ENCODE data around the gene OR52B4. TPM values are rescaled to one million over a fixed set of nuclear protein-coding genes. Genes with fewer than 3 reads are reported as not detected.
"Not testable (repeated sequence)": the region's sequence is repeated elsewhere in the genome, so short reads cannot be mapped to it uniquely, and the experiment has no call there.

Gene OR52B4
- not detected for total RNA-seq
- long read RNA-seq, result 0 reads

GRCh38 chr11:4368286-4368685 is at the start of gene OR52B4:
Gene OR52B4 (minus strand): TSS chr11:4368386. CDS start chr11:4368295, 91 bp downstream.
- Histone ChIP-seq H3K4me1 (no peaks in the 10 kb centered on the region), H3K27me3 (no peaks in the 10 kb centered on the region), H3K4me3 (no peak within 1 kb of the TSS), H3K27ac (no peak within 1 kb of the TSS), H3K9me3 (no peaks in the 10 kb centered on the region), H3K36me3 (no peaks in the 10 kb centered on the region)
- ATAC-seq (no peak), DNase-seq (no peak)
- intact Hi-C loops (cut with DNase I), result no loop called here
- 77% methylated on average over 4 of the region's 4 CpGs for WGBS (ENCODE audit: insufficient coverage, low coverage, low lambda C conversion rate, missing lambda C conversion rate)
- TF ChIP-seq POLR2A (IDR thresholded peaks at IDR 0.05) (no peak), CTCF (IDR thresholded peaks at IDR 0.05) (no peak)

GRCh38 chr11:4416816-4417215 is 48.6 kb upstream of the OR52B4 start:
- ATAC-seq, result no peak
- no peak for TF ChIP-seq POLR2A (IDR thresholded peaks at IDR 0.05)
- no peak for TF ChIP-seq CTCF (IDR thresholded peaks at IDR 0.05)
- no peak for DNase-seq
- Histone ChIP-seq H3K36me3 (no peaks in the 10 kb centered on the region), H3K4me1 (no peaks in the 10 kb centered on the region), H3K4me3 (no peak overlapping the region), H3K9me3 (no peaks in the 10 kb centered on the region), H3K27me3 (no peaks in the 10 kb centered on the region), H3K27ac (no peak overlapping the region)
- intact Hi-C loops (cut with DNase I), result no loop called here
- 71% methylated on average over 1 of the region's 1 CpG for WGBS (ENCODE audit: insufficient coverage, low coverage, low lambda C conversion rate, missing lambda C conversion rate)

GRCh38 chr11:4416306-4416705 is 48.1 kb upstream of the OR52B4 start:
- no peak overlapping the region for H3K27ac ChIP-seq
- no peaks in the 10 kb centered on the region for H3K4me1 ChIP-seq
- DNase-seq, result no peak
- H3K36me3 ChIP-seq, result no peaks in the 10 kb centered on the region
- TF ChIP-seq CTCF (IDR thresholded peaks at IDR 0.05) (no peak), POLR2A (IDR thresholded peaks at IDR 0.05) (no peak)
- no peaks in the 10 kb centered on the region for H3K27me3 ChIP-seq
- ATAC-seq, result no peak
- H3K9me3 ChIP-seq, result no peaks in the 10 kb centered on the region
- intact Hi-C loops (cut with DNase I), result no loop called here
- 24% methylated on average over 1 of the region's 1 CpG for WGBS (ENCODE audit: insufficient coverage, low coverage, low lambda C conversion rate, missing lambda C conversion rate)
- H3K4me3 ChIP-seq, result no peak overlapping the region

GRCh38 chr11:4406206-4406605 is 38.0 kb upstream of the OR52B4 start:
- H3K36me3 ChIP-seq; DNase-seq; H3K27ac ChIP-seq; H3K4me3 ChIP-seq; H3K27me3 ChIP-seq; ATAC-seq; intact Hi-C loops (cut with DNase I); H3K9me3 ChIP-seq; H3K4me1 ChIP-seq: not testable (repeated sequence)
- WGBS (ENCODE audit: insufficient coverage, low coverage, low lambda C conversion rate, missing lambda C conversion rate), result 88% methylated on average over 4 of the region's 6 CpGs

- H3K36me3 ChIP-seq, result peaks cover 4 to 13% (median 7%) of the 10 kb centered on the region in 4 donors
- H3K9me3 ChIP-seq, result no peaks in the 10 kb centered on the region
- no peak overlapping the region for H3K27ac ChIP-seq
- no peaks in the 10 kb centered on the region for H3K27me3 ChIP-seq
- ATAC-seq (peak in 2 of 4 donors; percentile 16 to 37), DNase-seq (no peak)
- 27% methylated on average over 11 of the region's 11 CpGs for WGBS (ENCODE audit: insufficient coverage, low coverage, low lambda C conversion rate, missing lambda C conversion rate)
- peak overlapping the region; percentile 98 to 99 (median 99) for H3K4me3 ChIP-seq
- TF ChIP-seq POLR2A (IDR thresholded peaks at IDR 0.05) (no peak), CTCF (IDR thresholded peaks at IDR 0.05) (no peak)
- peaks cover 0 to 5% (median 0%) of the 10 kb centered on the region in 4 donors for H3K4me1 ChIP-seq
- intact Hi-C loops (cut with DNase I), result no loop called here
Observed at GRCh38 chr11:4393858-4394223, 25.7 kb upstream of the OR52B4 start.
